Hair follicle dermal papilla cell (primary cell): Measurements from ENCODE around the gene SRSF12. TPM values are rescaled to one million over a fixed set of nuclear protein-coding genes. Genes with fewer than 3 reads are reported as not detected.

Experiments used
- small RNA-seq: library from RNA; depleted of rRNA; stranded (forward); fragments of <200 nt; gene quantifications from one replicate; pipeline ENCODE3, GENCODE V24; 2012
- total RNA-seq: library from RNA; depleted of rRNA; stranded (reverse); fragments of >200 nt; gene quantifications from 2 replicates; pipeline ENCODE4 v1.2.3, GENCODE V29; 2012

Gene SRSF12
- total RNA-seq: 0.32 and 0.36 TPM in 2 replicates

GRCh38 chr6:89117211-89118108 is at the start of gene SRSF12:
Gene SRSF12 (minus strand): TSS chr6:89118071. CDS start chr6:89117887, 184 bp downstream.

GRCh38 chr6:89145956-89146717 is 28.3 kb upstream of the SRSF12 start, which contains the start of gene PM20D2:
Gene PM20D2 (plus strand): TSS chr6:89146055. CDS start chr6:89146145, 90 bp downstream.

GRCh38 chr6:89080281-89081128 is 37.4 kb downstream of the SRSF12 start, which contains the start of gene PNRC1:
Gene PNRC1 (plus strand): TSS chr6:89080751. CDS start chr6:89080895, 144 bp downstream.

Small RNA genes within 50 kb of the gene (small RNA-seq; reads per million reads assigned to genes)
- gene RN7SL336P: not detected
- gene RNU2-61P: 2.3 reads per million, percentile 51 among the genes with 10 or more reads in this experiment

Other genes starting within 250 kb of the SRSF12 start
- 19.5 and 21.6 TPM in 2 replicates for gene RNGTT, start 154.5 kb downstream of the SRSF12 start, total RNA-seq
- gene PNRC1, start 37.3 kb downstream of the SRSF12 start, total RNA-seq: 91.0 and 123 TPM in 2 replicates
- 6.9 and 7.5 TPM in 2 replicates for gene PM20D2, start 28.0 kb upstream of the SRSF12 start, total RNA-seq
- gene GABRR1, start 99.3 kb upstream of the SRSF12 start, total RNA-seq: not detected in 2 replicates
- 0.16 TPM in 1 of 2 replicates, not detected in the other for gene GABRR2, start 197.2 kb upstream of the SRSF12 start, total RNA-seq
- 41.2 and 46.6 TPM in 2 replicates for gene UBE2J1, start 234.7 kb upstream of the SRSF12 start, total RNA-seq